ENCODE measurements around the gene OR6P1. TPM values are rescaled to one million over a fixed set of nuclear protein-coding genes. Genes with fewer than 3 reads are reported as not detected.

OR6P1 gene
- total and polyA plus RNA-seq, 10 donors, result not detected

DNA sequence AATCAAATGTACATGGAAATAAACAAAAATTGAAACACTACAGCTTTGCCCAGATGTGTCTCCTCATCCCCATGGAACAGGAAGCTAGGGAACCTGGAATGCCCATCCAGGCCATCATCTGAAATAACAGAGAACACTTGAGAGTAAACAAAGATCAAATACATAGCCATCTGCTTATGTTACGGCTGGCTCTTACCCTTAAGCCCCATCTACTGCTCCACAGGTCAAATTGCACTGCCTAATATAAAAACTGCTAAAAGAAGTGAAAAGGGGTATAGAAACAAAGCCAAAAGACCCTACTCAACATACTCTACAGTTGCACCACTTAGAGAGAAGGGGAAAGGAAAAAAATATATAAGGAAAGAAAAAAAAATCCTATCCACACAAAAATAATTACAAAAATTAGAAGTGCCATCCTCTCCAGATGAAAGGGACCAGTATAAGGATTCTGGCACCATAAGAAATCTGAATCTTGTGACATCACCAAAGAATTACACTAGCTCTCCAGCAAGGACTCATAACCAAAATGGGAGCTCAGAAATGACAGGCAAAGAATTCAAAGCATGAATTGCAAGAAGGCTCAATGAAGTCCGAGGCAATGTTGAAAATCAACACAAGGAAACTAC is 43.1 kb downstream of the OR6P1 start:
- H3K9me3 ChIP-seq, result peaks cover 0 to 29% (median 21%) of the 10 kb centered on the region in 8 donors
- H3K36me3 ChIP-seq, result no peaks in the 10 kb centered on the region
- H3K27ac ChIP-seq, result no peak overlapping the region
- WGBS, 5 donors, result 0 to 77% (median 40%) methylated on average over 2 of the region's 2 CpGs
- no peak for DNase-seq
- peaks cover 0 to 5% (median 0%) of the 10 kb centered on the region in 7 donors for H3K27me3 ChIP-seq (replicated peaks in 1 of 7)
- no peak overlapping the region for H3K4me3 ChIP-seq
- TF ChIP-seq POLR2AphosphoS5 (IDR thresholded peaks at IDR 0.05) (no peak), POLR2A (IDR thresholded peaks at IDR 0.05) (no peak)
- TF ChIP-seq, protein P1, sequence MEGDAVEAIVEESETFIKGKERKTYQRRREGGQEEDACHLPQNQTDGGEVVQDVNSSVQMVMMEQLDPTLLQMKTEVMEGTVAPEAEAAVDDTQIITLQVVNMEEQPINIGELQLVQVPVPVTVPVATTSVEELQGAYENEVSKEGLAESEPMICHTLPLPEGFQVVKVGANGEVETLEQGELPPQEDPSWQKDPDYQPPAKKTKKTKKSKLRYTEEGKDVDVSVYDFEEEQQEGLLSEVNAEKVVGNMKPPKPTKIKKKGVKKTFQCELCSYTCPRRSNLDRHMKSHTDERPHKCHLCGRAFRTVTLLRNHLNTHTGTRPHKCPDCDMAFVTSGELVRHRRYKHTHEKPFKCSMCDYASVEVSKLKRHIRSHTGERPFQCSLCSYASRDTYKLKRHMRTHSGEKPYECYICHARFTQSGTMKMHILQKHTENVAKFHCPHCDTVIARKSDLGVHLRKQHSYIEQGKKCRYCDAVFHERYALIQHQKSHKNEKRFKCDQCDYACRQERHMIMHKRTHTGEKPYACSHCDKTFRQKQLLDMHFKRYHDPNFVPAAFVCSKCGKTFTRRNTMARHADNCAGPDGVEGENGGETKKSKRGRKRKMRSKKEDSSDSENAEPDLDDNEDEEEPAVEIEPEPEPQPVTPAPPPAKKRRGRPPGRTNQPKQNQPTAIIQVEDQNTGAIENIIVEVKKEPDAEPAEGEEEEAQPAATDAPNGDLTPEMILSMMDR (IDR thresholded peaks at IDR 0.05 in 8 of 11, conservative IDR thresholded peaks at IDR 0.05 in 3 of 11), result peak in 3 of 11 experiments; percentile 31 to 36 (median 36)
- intact Hi-C loops (cut with DNase I; ENCODE audit: low total_unique reads), result no loop called here
- no peaks in the 10 kb centered on the region for H3K4me1 ChIP-seq

DNA sequence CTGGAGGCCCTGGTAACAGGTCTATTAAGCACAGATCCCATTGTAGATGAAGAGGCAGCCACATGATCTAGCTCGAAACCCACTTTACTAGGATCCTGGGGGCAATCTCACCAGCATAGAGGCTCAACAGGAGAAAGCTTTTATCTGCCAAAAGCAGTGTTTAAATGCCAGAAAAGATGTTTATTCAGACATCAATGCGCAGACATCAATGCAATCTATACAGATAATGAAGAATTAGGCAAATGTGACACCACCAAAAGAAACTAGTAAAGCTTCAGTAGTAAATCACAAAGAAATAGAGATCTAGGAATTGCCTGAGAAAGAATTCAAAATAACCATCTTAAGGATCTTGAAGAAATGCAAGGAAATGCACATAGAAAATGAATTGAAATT is 48.7 kb downstream of the OR6P1 start:
- intact Hi-C loops (cut with DNase I; ENCODE audit: low total_unique reads), result no loop called here
- Histone ChIP-seq H3K4me3 (no peak overlapping the region), H3K27ac (no peak overlapping the region), H3K36me3 (no peaks in the 10 kb centered on the region), H3K4me1 (no peaks in the 10 kb centered on the region), H3K27me3 (replicated peaks in 1 of 7) (peaks cover 0 to 11% (median 0%) of the 10 kb centered on the region in 7 donors), H3K9me3 (peaks cover 0 to 8% (median 0%) of the 10 kb centered on the region in 8 donors)
- 72 to 94% (median 83%) methylated on average over 2 of the region's 2 CpGs for WGBS, 5 donors
- DNase-seq, result no peak
- no peak for TF ChIP-seq POLR2A (IDR thresholded peaks at IDR 0.05)
- TF ChIP-seq, protein P1 (IDR thresholded peaks at IDR 0.05 in 8 of 11, conservative IDR thresholded peaks at IDR 0.05 in 3 of 11), result no peak
- no peak for TF ChIP-seq POLR2AphosphoS5 (IDR thresholded peaks at IDR 0.05)

DNA sequence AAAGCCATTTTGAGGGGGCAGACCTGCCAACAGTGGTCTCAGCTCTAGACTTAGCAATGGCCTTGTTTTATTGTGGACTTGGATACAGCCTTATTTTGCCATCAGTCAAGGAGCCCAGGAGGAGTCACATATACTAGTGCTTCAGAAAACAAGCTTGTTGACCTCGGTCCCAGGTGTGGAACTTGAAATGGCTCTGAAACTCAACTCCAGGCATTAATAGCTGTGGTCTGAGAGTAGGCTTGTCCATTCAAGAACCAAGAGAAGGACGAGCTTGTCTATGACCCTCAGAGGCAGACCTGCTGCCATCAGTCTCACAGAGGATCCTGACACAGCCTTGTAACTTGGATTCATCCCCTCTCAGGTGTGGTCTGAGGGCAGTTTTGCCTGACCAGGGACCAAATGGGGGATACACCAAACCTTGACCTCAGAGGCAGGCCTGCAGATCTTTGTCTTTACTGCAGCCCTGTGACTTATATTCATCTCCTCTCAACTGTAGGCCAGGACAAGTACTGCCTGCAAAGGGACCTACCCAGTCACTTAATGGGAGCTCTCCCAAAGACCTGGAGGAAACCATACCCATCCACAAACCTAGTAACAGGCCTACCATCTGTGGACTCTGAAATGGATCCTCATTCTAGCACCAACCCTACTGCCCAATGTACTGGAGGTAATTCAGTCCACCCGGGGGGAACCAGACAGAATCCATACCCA is 49.3 kb downstream of the OR6P1 start:
- 72 to 91% (median 85%) methylated on average over 3 of the region's 3 CpGs for WGBS, 5 donors
- no peak for DNase-seq
- Histone ChIP-seq H3K27ac (no peak overlapping the region), H3K27me3 (replicated peaks in 1 of 7) (peaks cover 0 to 11% (median 0%) of the 10 kb centered on the region in 7 donors), H3K36me3 (no peaks in the 10 kb centered on the region), H3K9me3 (peaks cover 0 to 3% (median 0%) of the 10 kb centered on the region in 8 donors), H3K4me3 (no peak overlapping the region), H3K4me1 (no peaks in the 10 kb centered on the region)
- no peak for TF ChIP-seq POLR2AphosphoS5 (IDR thresholded peaks at IDR 0.05)
- TF ChIP-seq, protein P1 (IDR thresholded peaks at IDR 0.05 in 8 of 11, conservative IDR thresholded peaks at IDR 0.05 in 3 of 11), result no peak
- no peak for TF ChIP-seq POLR2A (IDR thresholded peaks at IDR 0.05)
- intact Hi-C loops (cut with DNase I; ENCODE audit: low total_unique reads), result no loop called here

DNA sequence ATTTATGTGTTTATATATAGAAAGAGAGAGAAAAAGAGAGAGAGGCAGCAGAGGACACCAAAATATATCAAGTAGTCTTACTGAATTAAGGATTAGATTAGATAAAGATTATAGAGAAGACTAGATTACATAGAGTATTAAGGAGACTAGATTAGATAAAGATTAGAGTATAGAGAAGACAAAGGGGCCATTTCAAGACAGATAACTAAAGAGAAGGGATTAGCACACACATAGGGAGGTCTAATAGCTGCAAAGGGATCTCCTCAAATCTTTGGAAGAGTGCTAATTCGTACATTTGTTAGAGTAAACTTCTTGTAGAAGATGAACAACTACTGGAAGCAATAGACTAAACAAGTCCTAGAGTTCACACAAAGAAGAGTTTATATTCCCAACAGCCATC is 50.4 kb downstream of the OR6P1 start:
- WGBS, 5 donors, result 50 to 74% (median 59%) methylated on average over 1 of the region's 1 CpG
- H3K9me3 ChIP-seq, result no peaks in the 10 kb centered on the region
- no peak overlapping the region for H3K27ac ChIP-seq
- H3K4me1 ChIP-seq, result no peaks in the 10 kb centered on the region
- DNase-seq, result no peak
- intact Hi-C loops (cut with DNase I; ENCODE audit: low total_unique reads), result no loop called here
- no peak for TF ChIP-seq POLR2A (IDR thresholded peaks at IDR 0.05)
- H3K36me3 ChIP-seq, result no peaks in the 10 kb centered on the region
- no peak overlapping the region for H3K4me3 ChIP-seq
- peaks cover 0 to 11% (median 0%) of the 10 kb centered on the region in 7 donors for H3K27me3 ChIP-seq (replicated peaks in 1 of 7)

Data from spleen (tissue), 11 donors.